Small intestine (tissue), 16 donors: ENCODE measurements around the gene NUDT9. TPM values are rescaled to one million over a fixed set of nuclear protein-coding genes. Genes with fewer than 3 reads are reported as not detected.
"Not testable (repeated sequence)": the region's sequence is repeated elsewhere in the genome, so short reads cannot be mapped to it uniquely, and the experiment has no call there.

ENCODE experiments used
- DNase-seq, 2 donors: peaks; one replicate each; pipeline versions ENCODE4 v3.0.0 to v3.0.0-alpha.2; 2013
- FAIRE-seq: peaks from 2 replicates; lab custom pipeline; 2012; peaks lifted over from hg19 to GRCh38; lab: Jason Lieb, UNC
- H3K27ac ChIP-seq, 3 donors: one replicate each; pipeline ENCODE4 v1.5.1; 2013; ENCODE audit warnings: low read length in 2 of 3, mild to moderate bottlenecking in 2 of 3, control low read depth in 1 of 3, inconsistent platforms in 1 of 3, low read depth in 1 of 3, moderate library complexity in 1 of 3
- H3K27me3 ChIP-seq, 3 donors: one replicate each; pipeline ENCODE4 v1.6.1; 2013; ENCODE audit warnings: low read length in 3 of 3, inconsistent platforms in 1 of 3; ENCODE audit not compliant: control insufficient read depth in 3 of 3, insufficient read depth in 3 of 3
- H3K36me3 ChIP-seq, 3 donors: one replicate each; pipeline ENCODE4 v1.6.1; 2013; ENCODE audit warnings: low read length in 3 of 3, inconsistent platforms in 1 of 3, low read depth in 1 of 3, mild to moderate bottlenecking in 1 of 3, moderate library complexity in 1 of 3; ENCODE audit not compliant: control insufficient read depth in 3 of 3, insufficient read depth in 2 of 3
- H3K4me1 ChIP-seq, 3 donors: one replicate each; pipeline ENCODE4 v1.6.1; 2013; ENCODE audit warnings: low read length in 2 of 3, inconsistent platforms in 1 of 3, low read depth in 1 of 3, mild to moderate bottlenecking in 1 of 3, moderate library complexity in 1 of 3; ENCODE audit not compliant: control insufficient read depth in 3 of 3, insufficient read depth in 2 of 3
- H3K4me3 ChIP-seq, 3 donors: one replicate each; pipeline ENCODE4 v1.5.1; 2013; ENCODE audit warnings: low read length in 3 of 3, control low read depth in 1 of 3, inconsistent platforms in 1 of 3, low read depth in 1 of 3, mild to moderate bottlenecking in 1 of 3, moderate library complexity in 1 of 3
- H3K9me3 ChIP-seq, 2 donors: one replicate each; pipeline ENCODE4 v1.6.1; 2013; ENCODE audit warnings: low read depth in 1 of 2, low read length in 1 of 2; ENCODE audit not compliant: control insufficient read depth in 2 of 2, insufficient read depth in 1 of 2
- WGBS, 3 donors: extraction: QIAGEN DNeasy Blood & Tissue Kit; methylation state at CpG; one replicate each; pipeline ENCODE4 v1.1.7; 2013; 5-methylcytosine and 5-hydroxymethylcytosine counted together
- long read RNA-seq, 10 donors: transcript quantifications; one replicate each; lab custom pipeline, GENCODE V29; 2026
- polyA plus RNA-seq, 4 donors: library from polyadenylated mRNA; stranded (reverse) in 3 of 4; unstranded in 1 of 4; fragments of 200-250 nt in 3 of 4; fragments of 120-200 nt in 1 of 4; gene quantifications; one replicate each; pipeline versions ENCODE4 v1.2.1 to v1.2.3, GENCODE V29; 2013
- donor health status: healthy with polysubstance abuse.
- donor health status: control.
- donor health status: control.
- donor health status: Bipolar disorder and iron deficiency.
- donor health status: healthy.

NUDT9 gene
- 10 to 100 TPM; 62.7 to 89.0 (median 71.3) TPM for polyA plus RNA-seq
- long read RNA-seq, donor 1, transcript NUDT9-201 (8 exons, 1,701 nt) = major isoform, 25 of 100 reads
- long read RNA-seq, donor 1, partial matches to known transcripts = 71 of 100 reads
- long read RNA-seq, donor 1, other reads (novel, unspliced or antisense) = 0 of 100 reads
- long read RNA-seq, donor 2, transcript NUDT9-201 (8 exons, 1,701 nt) = major isoform, 6 of 17 reads
- long read RNA-seq, donor 2, partial matches to known transcripts = 9 of 17 reads
- long read RNA-seq, donor 2, other reads (novel, unspliced or antisense) = 0 of 17 reads
- long read RNA-seq, donor 3, transcript NUDT9-201 (8 exons, 1,701 nt) = major isoform, 13 of 35 reads
- long read RNA-seq, donor 3, partial matches to known transcripts = 22 of 35 reads
- long read RNA-seq, donor 3, other reads (novel, unspliced or antisense) = 0 of 35 reads
- long read RNA-seq, donor 4, partial matches to known transcripts = 0 of 1 reads
- long read RNA-seq, donor 4, other reads (novel, unspliced or antisense) = 0 of 1 reads
- long read RNA-seq, donor 5, partial matches to known transcripts = 0 of 4 reads
- long read RNA-seq, donor 5, other reads (novel, unspliced or antisense) = 0 of 4 reads
- long read RNA-seq, donor 6, transcript NUDT9-201 (8 exons, 1,701 nt) = major isoform, 16 of 36 reads
- long read RNA-seq, donor 6, partial matches to known transcripts = 20 of 36 reads
- long read RNA-seq, donor 6, other reads (novel, unspliced or antisense) = 0 of 36 reads
- long read RNA-seq, donor 7, transcript NUDT9-201 (8 exons, 1,701 nt) = major isoform, 16 of 61 reads
- long read RNA-seq, donor 7, partial matches to known transcripts = 45 of 61 reads
- long read RNA-seq, donor 7, other reads (novel, unspliced or antisense) = 0 of 61 reads
- long read RNA-seq, donor 8 = 0 reads
- long read RNA-seq, donor 9, partial matches to known transcripts = 0 of 2 reads
- long read RNA-seq, donor 9, other reads (novel, unspliced or antisense) = 0 of 2 reads
- long read RNA-seq, donor 10, transcript NUDT9-201 (8 exons, 1,701 nt) = major isoform, 9 of 41 reads
- long read RNA-seq, donor 10, transcript NUDT9-203 (8 exons, 2,458 nt) = minor isoform, 5 of 41 reads
- long read RNA-seq, donor 10, partial matches to known transcripts = 27 of 41 reads
- long read RNA-seq, donor 10, other reads (novel, unspliced or antisense) = 0 of 41 reads

GRCh38 chr4:87422104-87423052, at the start of gene NUDT9:
TSS of gene NUDT9 (plus strand) at chr4:87422573. CDS start at chr4:87422906, 333 bp downstream.
- WGBS, 3 donors = 0 to 1% (median 1%) methylated on average over 58 of the region's 58 CpGs
- H3K27ac ChIP-seq = peak within 1 kb of the TSS; percentile 77 to 97 (median 91)
- peak; percentile 98 for DNase-seq
- peaks cover 0 to 42% (median 2%) of the 10 kb centered on the region in 3 donors for H3K4me1 ChIP-seq
- no peaks in the 10 kb centered on the region for H3K27me3 ChIP-seq
- H3K36me3 ChIP-seq = peaks cover 0 to 10% (median 0%) of the 10 kb centered on the region in 3 donors
- H3K9me3 ChIP-seq = peaks cover 0 to 15% of the 10 kb centered on the region in 2 donors
- no peak for FAIRE-seq
- peak within 1 kb of the TSS; percentile 55 to 90 (median 88) for H3K4me3 ChIP-seq

- 23 to 46% (median 40%) methylated on average over 4 of the region's 4 CpGs for WGBS, 3 donors
These were observed 46.6 kb upstream of the NUDT9 start for GRCh38 chr4:87375719-87376291.

GRCh38 chr4:87377816-87378215, 44.6 kb upstream of the NUDT9 start:
- Histone ChIP-seq H3K9me3 (no peaks in the 10 kb centered on the region), H3K27me3 (no peaks in the 10 kb centered on the region), H3K36me3 (peaks cover 7 to 53% (median 8%) of the 10 kb centered on the region in 3 donors), H3K4me1 (peaks cover 0 to 3% (median 2%) of the 10 kb centered on the region in 3 donors), H3K27ac (no peak overlapping the region), H3K4me3 (no peak overlapping the region)
- no peak for DNase-seq
- no peak for FAIRE-seq
- WGBS, 3 donors = 61 to 78% (median 72%) methylated on average over 2 of the region's 2 CpGs

More at GRCh38 chr4:87375719-87376291, 46.6 kb upstream of the NUDT9 start:
- DNase-seq (peak; percentile 85 to 88), FAIRE-seq (no peak)
- Histone ChIP-seq H3K4me3 (no peak overlapping the region), H3K27me3 (no peaks in the 10 kb centered on the region), H3K36me3 (peaks cover 5 to 49% (median 13%) of the 10 kb centered on the region in 3 donors), H3K9me3 (no peaks in the 10 kb centered on the region), H3K27ac (peak overlapping the region in 1 of 3 donors; percentile 73), H3K4me1 (peaks cover 0 to 3% (median 0%) of the 10 kb centered on the region in 3 donors)

GRCh38 chr4:87382116-87382515, 40.3 kb upstream of the NUDT9 start:
- FAIRE-seq = no peak
- Histone ChIP-seq H3K9me3 (peaks cover 0 to 12% of the 10 kb centered on the region in 2 donors), H3K27me3 (no peaks in the 10 kb centered on the region), H3K4me3 (no peak overlapping the region), H3K36me3 (peaks cover 2 to 39% (median 4%) of the 10 kb centered on the region in 3 donors), H3K4me1 (peaks cover 2 to 4% (median 3%) of the 10 kb centered on the region in 3 donors), H3K27ac (no peak overlapping the region)
- no peak for DNase-seq
- WGBS, 3 donors = 27 to 54% (median 40%) methylated on average over 2 of the region's 2 CpGs

GRCh38 chr4:87382931-87383330, 39.4 kb upstream of the NUDT9 start:
- Histone ChIP-seq H3K9me3 (peaks cover 0 to 17% of the 10 kb centered on the region in 2 donors), H3K4me3 (no peak overlapping the region), H3K4me1 (peaks cover 2 to 4% (median 3%) of the 10 kb centered on the region in 3 donors), H3K27ac (no peak overlapping the region), H3K27me3 (no peaks in the 10 kb centered on the region), H3K36me3 (peaks cover 2 to 37% (median 4%) of the 10 kb centered on the region in 3 donors)
- no peak for FAIRE-seq
- DNase-seq = peak in 1 of 2 donors; percentile 60
- WGBS, 3 donors = 67 to 83% (median 78%) methylated on average over 3 of the region's 3 CpGs

GRCh38 chr4:87384466-87385132, 37.8 kb upstream of the NUDT9 start:
- H3K4me3 ChIP-seq = peak overlapping the region in 1 of 3 donors; percentile 15
- not testable (repeated sequence) for FAIRE-seq, H3K4me1 ChIP-seq, H3K27me3 ChIP-seq
- WGBS, 3 donors = 20 to 65% (median 47%) methylated on average over 9 of the region's 9 CpGs
- H3K9me3 ChIP-seq = peaks cover 0 to 20% of the 10 kb centered on the region in 2 donors
- peak; percentile 66 to 90 for DNase-seq
- H3K27ac ChIP-seq = peak overlapping the region in 2 of 3 donors; percentile 68 to 79
- peaks cover 2 to 34% (median 4%) of the 10 kb centered on the region in 3 donors for H3K36me3 ChIP-seq
